ENCODE data around the gene ACOT8. TPM values are rescaled to one million over a fixed set of nuclear protein-coding genes. Genes with fewer than 3 reads are reported as not detected.
"Not testable (repeated sequence)": the region's sequence is repeated elsewhere in the genome, so short reads cannot be mapped to it uniquely, and the experiment has no call there.

ACOT8 gene
- total RNA-seq, 4 donors from 2014 or later: 56.9 to 93.8 (median 78.3) TPM

DNA sequence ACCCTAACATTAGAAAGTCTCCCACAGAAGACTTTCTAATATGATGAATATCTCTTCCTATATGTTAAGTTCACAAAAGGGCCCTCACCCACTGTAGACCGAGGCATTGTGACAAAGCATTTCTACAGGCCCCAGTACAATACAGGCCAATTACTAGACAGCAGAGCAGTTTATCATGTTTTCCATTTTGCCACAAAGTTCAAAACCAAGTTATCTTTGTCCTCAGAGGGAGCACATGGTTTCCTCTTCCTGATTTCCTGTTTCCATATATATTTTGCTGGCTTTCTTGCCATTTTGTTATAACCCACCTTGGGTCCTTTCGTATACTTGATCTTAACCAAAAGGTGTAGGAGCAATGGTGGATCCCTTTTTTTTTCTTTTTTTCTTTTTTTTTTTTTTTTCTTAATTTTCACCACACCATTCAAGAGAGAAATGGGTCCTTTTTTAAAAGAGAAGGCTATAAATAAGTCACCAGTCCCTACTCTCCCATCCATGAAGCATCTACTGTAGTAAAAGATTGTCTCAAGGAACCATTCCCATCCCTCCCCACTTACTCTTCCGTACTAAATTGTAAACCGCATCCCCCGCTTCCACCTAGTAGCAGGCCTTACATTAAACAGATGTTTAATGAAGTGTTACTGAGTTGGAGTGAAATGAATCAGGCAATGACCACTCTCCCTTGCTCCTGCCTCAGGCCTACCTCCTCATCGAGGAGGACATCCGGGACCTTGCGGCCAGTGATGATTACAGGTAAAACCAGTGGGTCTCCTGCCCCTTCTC lies 46.8 kb downstream of the ACOT8 start:
- no peak overlapping the region for H3K27ac ChIP-seq
- H3K36me3 ChIP-seq: peaks cover 0 to 60% (median 0%) of the 10 kb centered on the region in 3 donors
- peaks cover 3 to 17% (median 5%) of the 10 kb centered on the region in 4 donors for H3K4me1 ChIP-seq
- H3K27me3 ChIP-seq: no peaks in the 10 kb centered on the region
- H3K4me3 ChIP-seq: no peak overlapping the region
- no peaks in the 10 kb centered on the region for H3K9me3 ChIP-seq
- TF ChIP-seq, protein P1, sequence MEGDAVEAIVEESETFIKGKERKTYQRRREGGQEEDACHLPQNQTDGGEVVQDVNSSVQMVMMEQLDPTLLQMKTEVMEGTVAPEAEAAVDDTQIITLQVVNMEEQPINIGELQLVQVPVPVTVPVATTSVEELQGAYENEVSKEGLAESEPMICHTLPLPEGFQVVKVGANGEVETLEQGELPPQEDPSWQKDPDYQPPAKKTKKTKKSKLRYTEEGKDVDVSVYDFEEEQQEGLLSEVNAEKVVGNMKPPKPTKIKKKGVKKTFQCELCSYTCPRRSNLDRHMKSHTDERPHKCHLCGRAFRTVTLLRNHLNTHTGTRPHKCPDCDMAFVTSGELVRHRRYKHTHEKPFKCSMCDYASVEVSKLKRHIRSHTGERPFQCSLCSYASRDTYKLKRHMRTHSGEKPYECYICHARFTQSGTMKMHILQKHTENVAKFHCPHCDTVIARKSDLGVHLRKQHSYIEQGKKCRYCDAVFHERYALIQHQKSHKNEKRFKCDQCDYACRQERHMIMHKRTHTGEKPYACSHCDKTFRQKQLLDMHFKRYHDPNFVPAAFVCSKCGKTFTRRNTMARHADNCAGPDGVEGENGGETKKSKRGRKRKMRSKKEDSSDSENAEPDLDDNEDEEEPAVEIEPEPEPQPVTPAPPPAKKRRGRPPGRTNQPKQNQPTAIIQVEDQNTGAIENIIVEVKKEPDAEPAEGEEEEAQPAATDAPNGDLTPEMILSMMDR (IDR thresholded peaks at IDR 0.05): no peak
- TF ChIP-seq POLR2A (IDR thresholded peaks at IDR 0.05): no peak
- DNase-seq: no peak

DNA sequence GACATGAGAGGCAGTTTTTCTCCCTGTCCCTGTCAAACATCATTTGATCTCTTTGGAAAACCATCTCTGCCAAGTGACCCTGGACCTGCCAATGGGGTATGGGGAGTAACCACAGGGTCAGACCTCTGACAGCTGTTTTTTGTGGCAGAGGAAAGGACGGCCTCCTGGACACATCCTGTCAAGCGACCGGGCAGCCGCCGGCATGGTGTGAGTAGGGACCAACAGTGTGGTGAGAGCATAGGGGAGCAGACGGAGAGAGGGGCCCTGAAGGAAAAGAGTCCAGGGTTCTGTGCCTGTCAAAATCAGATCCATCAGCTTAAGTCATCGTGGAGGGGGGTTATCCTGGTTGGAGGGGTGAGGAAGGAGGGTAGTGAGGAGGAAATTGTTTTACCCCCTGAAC lies 55.3 kb downstream of the ACOT8 start:
- Histone ChIP-seq H3K36me3 (peaks cover 0 to 72% (median 4%) of the 10 kb centered on the region in 3 donors), H3K27me3 (no peaks in the 10 kb centered on the region), H3K9me3 (no peaks in the 10 kb centered on the region), H3K4me3 (no peak overlapping the region), H3K27ac (no peak overlapping the region), H3K4me1 (no peaks in the 10 kb centered on the region)
- no peak for DNase-seq
- TF ChIP-seq, protein P1 (IDR thresholded peaks at IDR 0.05): no peak
- TF ChIP-seq POLR2A (IDR thresholded peaks at IDR 0.05): no peak

DNA sequence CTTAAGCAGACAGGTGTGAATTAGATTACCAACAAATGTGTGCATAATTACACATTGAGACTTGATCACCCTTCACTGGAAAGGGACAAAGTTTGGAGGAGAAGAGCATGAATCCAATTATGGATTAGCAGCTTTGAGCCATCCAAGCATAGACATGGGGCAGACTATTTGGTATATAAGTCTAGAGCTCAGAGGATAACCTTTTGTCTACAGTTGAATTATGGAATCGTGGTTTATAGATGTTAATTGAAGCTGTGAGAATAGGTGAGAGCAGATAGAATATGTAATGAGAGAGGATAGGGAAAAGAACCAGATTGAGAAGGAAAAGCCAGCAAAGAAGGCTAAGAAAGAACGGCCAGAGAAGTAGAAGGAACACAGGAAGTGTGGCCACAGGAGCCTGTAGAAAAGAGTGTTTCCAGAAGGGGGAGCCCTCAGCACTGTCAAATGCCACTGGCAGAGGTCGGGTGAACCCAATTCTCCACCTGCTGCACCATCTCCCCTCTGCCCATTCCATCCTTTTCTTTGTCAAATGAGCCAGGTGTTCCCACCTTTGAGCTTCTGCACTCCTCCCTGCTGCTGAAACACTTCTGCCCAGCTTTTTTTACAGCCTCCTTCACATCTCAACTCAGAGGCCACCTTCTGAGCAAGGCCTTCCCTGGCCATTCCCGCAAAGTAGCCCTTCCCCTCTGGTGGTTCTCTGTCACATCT lies 58.1 kb downstream of the ACOT8 start:
- H3K36me3 ChIP-seq: peaks cover 0 to 72% (median 0%) of the 10 kb centered on the region in 3 donors
- H3K27me3 ChIP-seq: no peaks in the 10 kb centered on the region
- H3K4me1 ChIP-seq: no peaks in the 10 kb centered on the region
- TF ChIP-seq, protein P1 (IDR thresholded peaks at IDR 0.05): peak; percentile 25 to 72 (median 64)
- TF ChIP-seq POLR2A (IDR thresholded peaks at IDR 0.05): no peak
- H3K4me3 ChIP-seq: no peak overlapping the region
- peak; percentile 62 to 85 (median 65) for DNase-seq
- no peaks in the 10 kb centered on the region for H3K9me3 ChIP-seq
- H3K27ac ChIP-seq: no peak overlapping the region

DNA sequence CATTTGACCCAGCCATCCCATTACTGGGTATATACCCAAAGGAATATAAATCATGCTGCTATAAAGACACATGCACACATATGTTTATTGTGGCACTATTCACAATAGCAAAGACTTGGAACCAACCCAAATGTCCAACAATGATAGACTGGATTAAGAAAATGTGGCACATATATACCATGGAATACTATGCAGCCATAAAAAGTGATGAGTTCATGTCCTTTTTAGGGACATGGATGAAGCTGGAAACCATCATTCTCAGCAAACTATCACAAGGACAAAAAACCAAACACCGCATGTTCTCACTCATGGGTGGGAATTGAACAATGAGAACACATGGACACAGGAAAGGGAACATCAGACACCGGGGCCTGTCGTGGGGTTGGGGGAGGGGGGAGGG lies 59.2 kb downstream of the ACOT8 start:
- not testable (repeated sequence) for DNase-seq, H3K27ac ChIP-seq, H3K9me3 ChIP-seq, H3K4me1 ChIP-seq, H3K4me3 ChIP-seq, H3K27me3 ChIP-seq
- H3K36me3 ChIP-seq: peaks cover 0 to 67% (median 0%) of the 10 kb centered on the region in 3 donors

DNA sequence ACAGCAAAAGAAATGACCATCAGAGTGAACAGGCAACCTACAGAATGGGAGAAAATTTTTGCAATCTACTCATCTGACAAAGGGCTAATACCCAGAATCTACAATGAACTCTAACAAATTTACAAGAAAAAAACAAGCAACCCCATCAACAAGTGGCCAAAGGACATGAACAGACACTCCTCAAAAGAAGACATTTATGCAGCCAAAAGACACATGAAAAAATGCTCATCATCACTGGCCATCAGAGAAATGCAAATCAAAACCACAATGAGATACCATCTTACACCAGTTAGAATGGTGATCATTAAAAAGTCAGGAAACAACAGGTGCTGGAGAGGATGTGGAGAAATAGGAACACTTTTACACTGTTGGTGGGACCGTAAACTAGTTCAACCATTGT lies 59.7 kb downstream of the ACOT8 start:
- not testable (repeated sequence) for H3K27me3 ChIP-seq, DNase-seq, H3K27ac ChIP-seq, H3K9me3 ChIP-seq, H3K4me3 ChIP-seq
- Histone ChIP-seq H3K4me1 (peaks cover 0 to 10% (median 2%) of the 10 kb centered on the region in 4 donors), H3K36me3 (peaks cover 0 to 63% (median 0%) of the 10 kb centered on the region in 3 donors)

DNA sequence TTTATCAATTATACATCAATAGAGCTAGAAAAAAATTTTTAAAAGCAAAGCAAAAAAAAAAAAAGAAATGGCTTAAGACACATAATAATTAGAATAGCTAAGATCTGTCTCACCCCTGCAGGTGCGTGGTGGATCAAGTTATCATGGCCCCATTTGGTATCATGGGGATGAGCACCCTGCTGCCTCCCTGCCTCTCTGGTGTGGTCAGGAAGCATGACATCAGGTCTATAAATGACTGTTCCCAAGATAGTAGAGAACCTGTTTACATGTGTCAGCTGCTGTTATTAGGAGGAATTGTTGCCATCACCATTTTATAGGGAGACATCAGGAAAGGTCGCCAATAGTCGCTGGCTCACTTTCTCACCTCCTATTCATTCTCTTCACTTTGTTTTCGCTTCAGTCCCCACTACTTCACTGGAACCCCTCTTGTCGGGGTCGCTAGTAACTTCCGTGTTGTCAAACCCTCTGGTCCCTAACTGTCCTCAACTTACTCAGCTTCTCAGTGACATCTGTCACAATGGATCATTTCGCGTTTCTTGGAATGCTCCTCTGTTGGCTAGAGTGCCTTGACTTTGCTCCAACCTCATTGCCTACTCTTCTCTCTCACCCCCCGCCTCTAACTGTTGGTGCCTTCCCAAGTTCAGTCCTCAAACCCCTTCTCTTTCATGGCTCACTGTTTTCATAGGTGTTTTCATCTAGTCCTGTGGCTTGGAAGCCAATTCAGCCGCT lies 60.7 kb downstream of the ACOT8 start:
- Histone ChIP-seq H3K9me3 (no peaks in the 10 kb centered on the region), H3K27ac (no peak overlapping the region), H3K36me3 (peaks cover 0 to 53% (median 0%) of the 10 kb centered on the region in 3 donors), H3K27me3 (no peaks in the 10 kb centered on the region), H3K4me3 (no peak overlapping the region), H3K4me1 (peaks cover 0 to 12% (median 3%) of the 10 kb centered on the region in 4 donors)
- DNase-seq: no peak
- TF ChIP-seq, protein P1 (IDR thresholded peaks at IDR 0.05): no peak
- TF ChIP-seq POLR2A (IDR thresholded peaks at IDR 0.05): no peak

All from Peyer's patch (tissue), 4 donors.